NCI-H460 (cell line): ENCODE results near the gene TNIP1. TPM values are rescaled to one million over a fixed set of nuclear protein-coding genes. Genes with fewer than 3 reads are reported as not detected.

Experiments
- DNase-seq: peaks from one replicate; pipeline ENCODE4 v3.0.0-alpha.2; 2016; ENCODE audit warnings: low read depth; ENCODE audit errors: extremely low read depth
- polyA plus RNA-seq: library from polyadenylated mRNA; depleted of rRNA; stranded (reverse); fragments of >200 nt; gene quantifications from 2 replicates; pipeline ENCODE4 v1.2.3, GENCODE V29; 2014; cell fraction: nucleus; rRNA removed
- total RNA-seq: library from RNA; depleted of rRNA; stranded (reverse); fragments of >200 nt; shearing (Covaris generic); gene quantifications from 2 replicates; pipeline ENCODE4 v1.2.3, GENCODE V29; 2014; rRNA removed

Gene TNIP1, protein sequence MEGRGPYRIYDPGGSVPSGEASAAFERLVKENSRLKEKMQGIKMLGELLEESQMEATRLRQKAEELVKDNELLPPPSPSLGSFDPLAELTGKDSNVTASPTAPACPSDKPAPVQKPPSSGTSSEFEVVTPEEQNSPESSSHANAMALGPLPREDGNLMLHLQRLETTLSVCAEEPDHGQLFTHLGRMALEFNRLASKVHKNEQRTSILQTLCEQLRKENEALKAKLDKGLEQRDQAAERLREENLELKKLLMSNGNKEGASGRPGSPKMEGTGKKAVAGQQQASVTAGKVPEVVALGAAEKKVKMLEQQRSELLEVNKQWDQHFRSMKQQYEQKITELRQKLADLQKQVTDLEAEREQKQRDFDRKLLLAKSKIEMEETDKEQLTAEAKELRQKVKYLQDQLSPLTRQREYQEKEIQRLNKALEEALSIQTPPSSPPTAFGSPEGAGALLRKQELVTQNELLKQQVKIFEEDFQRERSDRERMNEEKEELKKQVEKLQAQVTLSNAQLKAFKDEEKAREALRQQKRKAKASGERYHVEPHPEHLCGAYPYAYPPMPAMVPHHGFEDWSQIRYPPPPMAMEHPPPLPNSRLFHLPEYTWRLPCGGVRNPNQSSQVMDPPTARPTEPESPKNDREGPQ
- total RNA-seq = 44.0 and 48.3 TPM in 2 replicates
- polyA plus RNA-seq = 37.1 and 37.9 TPM in 2 replicates

DNA sequence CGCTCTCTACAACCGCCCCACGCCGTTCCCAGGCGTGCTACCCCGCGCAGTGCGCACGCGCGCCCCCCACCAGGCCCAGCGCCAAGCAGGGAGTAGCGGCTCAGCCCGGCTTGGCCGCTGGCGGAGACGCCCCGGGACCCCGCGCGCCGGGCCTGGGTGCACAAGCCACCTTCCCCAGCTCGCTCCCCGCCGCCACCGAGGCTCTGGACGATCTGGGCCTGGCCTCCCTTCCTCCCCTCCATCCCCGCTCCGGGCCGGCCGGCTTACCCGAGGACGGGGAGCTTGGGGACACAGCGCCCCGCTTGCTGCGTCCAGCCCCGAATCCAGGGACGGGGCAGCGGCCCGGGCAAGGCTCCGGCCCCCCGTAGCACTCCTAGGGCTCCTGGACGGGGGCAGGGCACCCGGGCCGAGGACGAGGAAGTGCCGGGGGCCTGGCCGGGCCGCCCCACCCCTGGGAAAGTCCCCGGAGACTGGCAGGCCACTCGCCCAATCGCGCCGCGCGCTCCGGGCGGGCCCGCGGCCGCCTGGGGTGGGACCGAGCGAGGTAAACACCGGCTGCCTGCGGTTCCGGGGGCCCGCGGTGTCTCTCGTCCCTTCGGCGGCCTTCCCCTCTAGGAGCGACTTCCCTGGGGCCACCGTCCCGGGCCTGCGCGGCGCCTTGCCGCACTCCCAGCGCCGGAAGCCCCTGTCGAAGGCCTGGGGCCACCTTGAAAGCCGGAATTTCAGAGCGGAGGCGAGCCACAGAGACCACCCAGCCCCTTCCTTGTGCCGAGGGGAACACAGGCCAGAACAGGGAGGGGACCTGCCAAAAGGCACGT, at the start of gene TNIP1:
TSS of gene TNIP1 (minus strand) at position 422 of the 818 bp plus-strand sequence. CDS start 15,939 bp downstream, outside the sequence.
- DNase-seq = peak; percentile 82

DNA sequence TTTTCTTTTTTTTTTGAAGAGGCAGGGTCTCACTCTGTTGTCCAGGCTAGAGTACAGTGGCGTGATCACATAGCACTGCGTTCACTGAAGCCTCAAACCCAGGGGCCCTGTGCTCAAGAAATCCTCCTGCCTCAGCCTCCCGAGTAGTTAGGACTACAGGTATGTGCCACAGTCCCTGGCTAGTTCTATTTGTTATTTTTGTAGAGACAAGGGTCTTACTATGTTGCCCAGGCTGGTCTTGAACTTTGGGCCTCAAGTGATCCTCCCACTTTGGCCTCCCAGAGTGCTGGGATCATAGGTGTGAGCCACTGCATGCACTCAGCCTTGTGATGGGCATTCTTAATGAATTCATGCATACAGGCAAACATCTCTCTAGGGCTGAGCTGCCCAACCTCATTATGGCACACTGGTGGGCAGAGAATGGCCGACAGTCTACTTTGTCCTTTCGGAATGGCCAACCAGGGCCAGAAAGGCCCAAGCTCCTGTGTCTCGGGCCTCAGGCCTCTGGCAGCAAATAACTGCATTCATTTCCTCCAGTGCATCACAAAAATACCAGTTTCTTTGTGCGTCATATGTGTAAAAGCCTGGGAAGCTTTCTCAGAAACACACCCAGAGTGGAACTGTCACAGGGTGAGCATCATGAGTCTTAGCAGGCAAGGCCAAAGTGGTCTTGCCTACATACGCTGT, 49.5 kb upstream of the TNIP1 start:
- no peak for DNase-seq

DNA sequence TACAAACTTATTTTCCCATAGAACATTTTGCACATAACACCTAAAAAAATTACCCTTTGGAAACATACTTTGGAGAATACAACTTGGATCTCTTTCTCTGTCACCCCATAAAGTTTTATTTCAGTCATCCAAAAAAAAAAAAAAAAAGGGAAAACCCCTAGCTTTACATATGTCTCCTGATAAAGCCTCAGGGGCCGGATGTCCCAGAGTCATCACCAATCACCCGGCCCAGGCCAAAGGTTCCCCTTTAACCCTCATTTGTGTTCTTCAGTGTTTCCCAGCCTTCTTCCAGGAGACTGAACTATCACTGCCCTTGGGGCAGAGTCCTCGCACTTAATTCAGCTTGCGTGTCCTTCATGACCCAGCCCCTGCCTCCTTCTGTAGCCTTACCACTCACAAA, 48.0 kb upstream of the TNIP1 start:
- no peak for DNase-seq

DNA sequence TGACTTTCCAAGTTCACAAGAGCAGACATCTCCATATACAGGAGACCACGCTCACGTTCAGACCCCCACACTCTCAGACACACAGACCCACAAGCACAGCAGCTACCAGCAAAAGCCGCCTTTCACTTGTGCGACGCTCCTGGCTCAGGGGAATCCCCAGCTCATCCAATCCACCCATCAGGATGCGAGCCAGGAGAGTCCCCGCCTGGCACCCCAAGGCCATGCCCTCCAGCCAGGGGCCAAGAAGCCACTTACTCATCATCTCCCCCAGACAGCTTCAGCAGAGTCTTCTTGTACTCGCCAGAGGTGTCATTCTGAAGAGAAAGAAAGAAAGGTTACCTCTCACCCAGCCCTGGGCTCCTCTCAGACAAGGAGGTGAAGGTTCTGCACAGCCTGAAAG, 47.1 kb upstream of the TNIP1 start:
- DNase-seq = no peak

DNA sequence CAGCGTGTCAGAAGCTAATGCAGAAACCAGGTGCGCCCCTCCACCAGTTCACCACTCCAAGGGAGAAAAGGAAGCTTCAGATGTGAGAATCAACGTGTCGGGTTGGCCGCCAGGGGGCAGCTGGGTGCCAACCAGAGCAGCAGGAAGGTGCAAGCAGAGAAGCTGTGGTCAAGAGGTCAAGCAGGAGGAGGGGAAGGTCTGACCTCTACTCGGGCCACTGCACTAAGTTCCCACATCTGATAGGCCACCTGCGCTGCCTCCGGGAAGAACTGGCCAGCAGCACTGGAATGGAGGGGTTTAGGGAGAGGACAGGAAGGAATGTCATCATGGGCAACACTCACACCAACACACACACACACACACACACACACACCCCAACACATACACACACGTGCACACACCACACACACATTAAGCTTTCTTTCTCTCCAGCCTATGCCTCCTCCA, 45.4 kb upstream of the TNIP1 start:
- peak; percentile 65 for DNase-seq

DNA sequence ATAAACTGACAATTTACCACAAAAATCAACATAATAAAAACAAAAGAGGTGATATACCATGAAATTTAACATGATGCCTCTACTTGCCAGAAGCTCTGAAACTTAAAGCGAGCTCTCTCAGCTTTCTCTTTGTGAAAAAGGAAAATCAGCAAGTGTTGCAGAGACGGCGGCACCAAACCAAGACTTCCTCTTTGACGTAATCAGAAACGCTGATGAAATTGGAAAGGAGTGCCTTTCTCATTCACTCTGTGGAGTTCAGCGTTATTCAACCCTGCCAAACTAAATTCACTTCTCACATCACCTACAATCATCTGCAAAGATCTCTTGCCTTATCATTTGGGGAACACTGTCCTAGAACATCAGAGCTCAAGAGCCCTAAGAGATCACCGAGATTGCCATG, 44.6 kb upstream of the TNIP1 start:
- no peak for DNase-seq

DNA sequence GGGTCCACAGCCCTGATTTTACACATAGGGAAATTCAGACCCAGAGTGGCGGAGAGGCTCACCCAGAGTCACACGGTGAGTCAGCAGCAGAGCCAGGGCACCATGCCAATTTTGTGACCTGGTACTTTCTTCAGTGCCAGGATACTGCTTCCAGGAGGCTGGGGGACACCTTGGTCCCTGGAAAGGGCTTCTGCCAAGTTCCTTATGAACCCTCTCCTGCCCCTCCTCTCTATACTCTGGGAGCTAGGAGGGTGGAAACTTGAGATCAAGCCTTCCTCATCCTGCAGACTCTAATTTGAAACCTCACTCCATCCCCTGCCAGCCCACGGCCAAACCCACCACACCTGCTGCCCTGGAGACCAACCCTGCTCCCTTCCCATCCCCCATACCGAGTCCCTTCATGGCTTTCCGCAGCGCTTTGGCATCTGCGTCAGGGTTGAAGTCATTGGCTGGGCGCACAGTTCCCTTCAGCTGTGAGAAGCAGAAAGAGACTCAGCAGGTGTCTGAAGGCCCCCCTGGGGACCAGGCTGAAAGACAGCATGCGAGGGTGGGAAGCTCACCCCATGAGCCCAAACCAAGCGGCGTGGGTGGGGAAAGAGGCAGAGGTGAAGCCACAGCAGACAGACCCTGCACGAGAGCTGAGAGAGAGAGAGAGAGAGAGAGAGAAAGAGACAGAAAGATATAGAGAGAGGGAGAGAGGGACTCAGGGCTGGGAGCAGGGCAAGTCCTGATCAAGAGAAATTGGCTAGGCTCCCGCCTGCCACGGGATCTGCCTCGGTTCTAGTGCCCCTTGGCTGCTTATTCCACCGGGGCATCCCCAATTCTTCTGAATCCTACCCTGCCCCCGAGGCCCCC, 43.3 kb upstream of the TNIP1 start:
- DNase-seq = peak; percentile 20

DNA sequence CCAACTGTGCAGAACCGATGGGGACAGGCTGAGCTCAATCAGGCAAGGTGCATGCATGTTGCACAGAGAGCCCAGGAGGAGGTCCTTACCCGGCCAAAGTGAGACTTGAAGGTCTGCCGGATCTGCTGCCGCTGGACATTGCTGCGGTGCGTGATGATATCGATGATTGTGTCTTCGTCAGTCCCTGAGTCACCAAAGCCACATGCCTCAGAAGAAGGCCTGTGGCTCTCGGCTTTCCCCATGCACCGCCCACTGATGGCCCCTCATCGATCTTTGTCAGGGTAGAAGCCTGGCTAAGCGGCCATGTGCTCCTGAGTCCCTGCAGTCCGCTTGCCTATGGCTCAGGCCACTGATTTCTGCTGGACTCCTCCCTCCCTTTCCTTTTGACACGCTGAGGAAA, 42.0 kb upstream of the TNIP1 start:
- DNase-seq = no peak

DNA sequence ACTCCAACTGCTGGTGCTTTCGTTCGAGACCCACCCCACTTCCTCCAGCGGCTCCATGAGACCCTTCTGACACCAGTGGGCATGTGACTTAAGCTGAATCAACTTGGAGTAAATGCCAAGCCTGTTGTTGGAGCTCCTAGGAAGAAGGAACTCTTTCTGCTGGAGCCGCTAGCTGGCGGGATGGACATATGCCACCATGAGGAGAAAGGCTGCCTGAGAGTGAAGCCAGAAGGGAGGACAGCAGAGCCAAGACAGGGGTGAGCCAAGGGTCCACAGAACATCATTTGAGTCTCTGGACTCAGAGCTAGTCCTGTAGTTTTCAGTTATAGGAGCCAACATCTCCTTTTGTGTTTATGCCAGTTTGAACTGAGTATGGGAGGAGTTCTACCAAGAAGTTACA, 40.8 kb upstream of the TNIP1 start:
- no peak for DNase-seq

DNA sequence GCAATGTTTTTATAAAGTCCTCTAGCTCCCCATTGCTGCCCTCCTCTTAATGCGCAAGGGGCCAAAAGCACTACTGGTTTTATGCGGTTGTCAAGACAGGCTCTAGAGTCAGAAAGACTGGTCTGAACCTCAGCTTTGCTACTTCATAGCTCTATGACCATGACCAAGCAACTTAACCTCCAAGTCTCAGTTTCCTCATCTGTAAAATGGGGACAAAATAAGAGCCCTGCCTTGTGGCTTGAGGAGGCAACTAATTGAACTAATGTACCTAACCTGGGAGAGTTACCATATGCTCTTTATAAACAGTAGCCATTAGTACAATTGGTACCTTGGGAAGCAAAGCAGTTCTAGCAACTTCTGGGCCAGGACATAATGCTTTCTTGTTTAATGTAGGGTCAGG, 40.3 kb upstream of the TNIP1 start:
- DNase-seq = no peak

DNA sequence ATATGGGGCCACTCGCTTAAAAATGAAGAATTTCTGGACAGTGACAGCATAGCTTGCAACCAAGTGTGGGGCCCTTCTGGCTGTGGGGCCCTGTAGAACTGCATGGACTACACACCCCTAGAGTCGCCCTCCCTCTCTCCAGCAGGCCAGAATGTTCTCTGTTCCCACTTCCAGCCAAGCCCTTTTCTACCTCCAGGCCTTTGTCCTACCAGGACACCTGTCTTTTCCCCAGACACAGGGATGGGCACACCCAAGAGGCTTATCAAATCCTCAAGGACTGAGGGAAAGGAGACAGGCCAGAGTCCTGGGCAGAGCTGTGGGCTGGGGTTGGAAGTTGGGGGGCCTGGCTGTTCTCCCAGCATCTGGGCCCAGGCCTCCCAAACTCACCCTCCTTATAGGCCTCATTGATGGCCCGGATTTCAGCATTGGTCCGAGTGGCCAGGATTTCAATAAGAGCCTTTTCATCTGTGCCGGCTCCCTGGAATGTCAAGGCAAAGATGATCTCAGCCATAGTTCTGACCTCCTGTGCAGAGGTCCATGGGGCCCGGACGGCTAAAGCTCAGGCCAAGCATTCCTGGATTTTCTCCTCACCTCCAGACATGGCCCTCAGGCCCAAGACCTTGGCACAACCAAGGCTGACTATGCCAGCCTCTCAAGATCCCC, 38.2 kb upstream of the TNIP1 start:
- DNase-seq = no peak

DNA sequence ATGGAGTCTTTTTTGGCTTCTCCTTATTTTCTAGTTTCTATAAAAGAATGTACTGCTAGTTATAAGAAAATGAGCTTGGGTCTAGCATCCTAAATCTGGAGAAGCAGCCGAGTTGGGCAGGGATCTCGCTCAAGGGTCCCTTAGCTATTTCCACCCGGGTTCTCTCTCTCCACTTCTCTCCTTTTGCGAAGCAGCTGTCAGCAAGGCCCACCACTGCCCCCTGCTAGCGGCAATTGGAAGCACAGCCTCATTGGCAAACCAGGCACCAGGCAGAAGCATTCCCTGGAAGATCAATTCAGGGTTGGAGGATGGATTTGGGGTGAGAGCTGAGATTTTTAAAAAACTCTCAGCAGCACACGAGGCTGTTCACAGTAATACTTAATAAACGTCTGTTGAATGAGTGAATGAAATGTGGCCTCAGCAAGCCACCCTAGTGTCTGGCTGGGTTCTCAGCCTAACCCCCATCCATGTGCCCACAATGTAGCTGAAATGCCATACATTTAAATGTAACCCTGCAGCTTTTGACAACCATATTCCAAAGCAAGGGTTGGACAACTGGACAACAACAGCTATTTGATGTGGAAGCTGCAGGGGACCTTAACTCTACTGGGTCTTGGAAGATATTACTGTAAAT, 34.6 kb upstream of the TNIP1 start:
- peak; percentile 61 for DNase-seq

DNA sequence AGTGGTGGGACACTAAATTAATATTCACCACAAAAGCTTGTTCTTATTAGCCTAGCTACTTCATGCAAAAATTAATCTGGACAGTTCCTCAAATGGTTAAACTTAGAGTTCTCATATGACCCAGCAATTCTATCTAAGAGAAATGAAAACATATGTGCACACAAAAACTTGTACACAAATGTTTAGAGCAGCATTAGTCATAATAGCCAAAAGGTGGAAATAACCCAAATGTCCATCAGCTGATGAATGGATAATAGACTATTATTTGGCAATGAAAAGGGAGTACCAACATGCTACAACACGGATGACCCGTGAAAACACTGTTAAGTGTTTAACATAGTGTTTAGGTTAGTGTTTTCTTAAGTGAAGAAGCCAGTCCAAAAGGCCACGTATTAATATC, 32.8 kb upstream of the TNIP1 start:
- no peak for DNase-seq

DNA sequence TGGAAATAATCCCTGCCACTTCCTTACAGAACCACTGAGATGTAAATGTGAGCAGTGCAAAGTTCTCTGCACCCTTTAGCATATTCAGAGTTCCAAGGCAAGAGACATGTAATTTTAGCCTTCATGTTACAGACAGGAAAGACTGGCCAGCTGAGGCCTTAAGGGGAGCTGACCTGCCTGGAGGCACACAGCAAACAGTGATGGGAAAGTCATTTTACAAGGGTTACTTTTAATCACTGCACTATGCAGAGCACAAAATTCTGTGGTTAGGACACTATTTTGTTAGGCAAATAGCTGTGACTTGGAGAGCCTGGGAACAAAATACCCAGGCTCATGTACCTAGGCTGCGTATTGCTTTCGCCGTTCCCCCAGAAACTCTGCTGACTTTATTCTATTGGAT, 30.2 kb upstream of the TNIP1 start:
- DNase-seq = no peak

DNA sequence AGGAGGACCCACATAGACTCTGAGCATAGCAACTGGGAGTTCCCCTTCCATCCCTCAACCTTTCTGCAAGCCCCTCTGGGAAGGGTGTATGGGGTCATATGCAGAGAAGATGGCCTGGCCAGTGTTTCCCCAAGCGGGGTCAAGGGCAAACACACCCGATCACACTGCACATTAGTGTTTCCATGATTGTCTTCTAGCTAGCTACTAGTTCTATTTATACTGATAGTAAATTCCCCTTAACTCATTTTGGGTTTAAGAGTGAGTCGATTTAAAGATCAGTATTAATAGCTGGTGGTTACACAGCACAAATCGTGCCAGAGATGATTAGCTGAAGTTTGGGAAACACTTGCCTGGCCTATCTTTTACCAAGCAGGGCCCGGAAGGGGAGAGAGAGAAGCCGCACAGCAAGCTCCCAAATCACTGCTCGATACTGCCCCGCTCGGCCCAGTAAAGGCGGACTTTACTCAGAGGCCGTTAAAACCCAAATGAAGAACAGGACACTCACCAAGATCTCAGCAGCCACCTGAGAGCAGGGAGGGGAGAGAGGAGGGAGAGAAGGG, 29.4 kb upstream of the TNIP1 start:
- no peak for DNase-seq

DNA sequence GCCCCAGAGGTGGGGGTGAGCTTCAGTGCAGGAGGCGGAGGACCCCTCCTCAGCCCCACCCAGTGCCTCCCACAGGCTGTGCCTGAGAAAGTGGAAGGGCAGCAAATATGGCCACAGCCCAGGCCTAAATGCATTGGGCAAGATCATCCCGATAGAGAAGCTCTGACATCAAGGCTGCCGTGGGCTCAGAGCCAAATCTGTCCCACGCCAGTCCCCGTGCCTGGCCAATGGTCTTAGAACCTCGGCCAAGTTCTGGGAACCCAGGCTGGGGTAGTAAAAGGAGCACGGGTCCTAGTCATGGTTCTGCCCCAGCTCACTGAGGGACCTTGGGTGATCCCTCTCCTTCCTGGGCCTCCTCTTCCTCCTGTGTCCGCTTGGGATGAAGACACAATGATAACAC, 27.7 kb upstream of the TNIP1 start:
- no peak for DNase-seq

DNA sequence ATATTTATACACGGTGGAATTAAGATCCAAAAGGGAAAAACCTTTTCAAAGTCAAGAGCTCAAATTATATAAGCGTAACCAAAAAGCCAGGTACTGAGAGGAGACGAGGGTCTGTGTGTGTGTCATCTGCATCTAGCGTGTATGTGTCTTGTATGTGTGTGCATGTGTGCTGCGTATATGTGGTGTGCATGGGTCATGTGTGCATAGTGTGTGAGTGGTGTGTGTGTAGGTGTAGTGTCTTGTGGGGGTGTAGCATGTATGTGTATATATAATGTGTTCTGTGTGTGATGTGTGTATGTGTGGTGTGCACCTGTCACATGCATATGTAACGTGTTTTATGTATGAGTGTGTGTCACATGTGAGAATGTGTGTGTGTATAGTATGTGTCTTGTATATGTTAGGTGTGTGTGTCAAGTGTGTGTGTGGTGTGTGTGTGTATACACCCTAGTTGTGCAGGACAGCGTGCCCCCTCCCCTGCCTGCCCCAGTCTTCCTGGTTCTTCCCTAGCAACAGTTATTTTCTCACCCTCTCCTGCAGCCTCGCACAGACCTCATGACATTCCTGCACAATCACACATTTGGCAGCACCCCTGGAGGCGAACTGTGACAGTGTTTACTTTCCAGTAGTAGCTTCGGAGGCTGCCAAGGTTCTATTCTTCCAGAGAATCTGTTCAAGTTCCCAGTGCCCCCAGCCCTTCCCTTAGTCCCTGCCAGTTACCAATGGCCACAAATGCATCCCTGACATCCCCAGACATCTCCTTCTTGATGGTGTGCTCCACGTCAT, 27.1 kb upstream of the TNIP1 start:
- no peak for DNase-seq

DNA sequence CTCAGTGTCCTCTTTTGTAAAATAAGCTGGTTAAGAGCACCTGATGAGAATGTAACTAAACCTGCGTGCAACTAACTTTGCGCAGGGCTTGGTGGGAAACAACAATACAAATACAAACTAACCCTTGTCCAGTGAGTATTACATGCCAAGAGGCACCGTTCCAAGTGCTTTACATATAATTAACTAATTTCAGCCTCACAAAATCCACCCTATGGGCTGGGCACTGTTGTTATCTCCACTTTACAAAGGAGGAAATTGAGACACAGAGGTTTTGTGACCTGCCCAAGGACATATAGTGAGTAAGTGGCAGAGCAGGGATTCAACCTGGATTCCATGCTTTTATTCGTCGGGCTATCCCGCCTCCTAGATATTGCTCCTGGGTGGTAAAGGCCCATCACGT, 26.2 kb upstream of the TNIP1 start:
- no peak for DNase-seq
